GM19099 (cell line): ENCODE data around the gene MYL10.

Experiments
- POLR2A ChIP-seq: IDR thresholded peaks from 3 replicates; pipeline ENCODE4 v1.6.1; 2011; ENCODE audit warnings: low read depth; ENCODE audit not compliant: insufficient read length; ENCODE audit errors: extremely low read depth

Gene MYL10

GRCh38 chr7:101628522-101628921 lies 574 bp downstream of the MYL10 start:
- no peak for TF ChIP-seq POLR2A

- no peak for TF ChIP-seq POLR2A
Observed at GRCh38 chr7:101626758-101627157, 2.3 kb downstream of the MYL10 start.

GRCh38 chr7:101626069-101626671 lies 2.9 kb downstream of the MYL10 start:
- TF ChIP-seq POLR2A, result no peak

GRCh38 chr7:101625031-101625791 lies 3.9 kb downstream of the MYL10 start:
- TF ChIP-seq POLR2A, result no peak

- no peak for TF ChIP-seq POLR2A
Observed at GRCh38 chr7:101624246-101625001, 4.7 kb downstream of the MYL10 start.

DNA sequence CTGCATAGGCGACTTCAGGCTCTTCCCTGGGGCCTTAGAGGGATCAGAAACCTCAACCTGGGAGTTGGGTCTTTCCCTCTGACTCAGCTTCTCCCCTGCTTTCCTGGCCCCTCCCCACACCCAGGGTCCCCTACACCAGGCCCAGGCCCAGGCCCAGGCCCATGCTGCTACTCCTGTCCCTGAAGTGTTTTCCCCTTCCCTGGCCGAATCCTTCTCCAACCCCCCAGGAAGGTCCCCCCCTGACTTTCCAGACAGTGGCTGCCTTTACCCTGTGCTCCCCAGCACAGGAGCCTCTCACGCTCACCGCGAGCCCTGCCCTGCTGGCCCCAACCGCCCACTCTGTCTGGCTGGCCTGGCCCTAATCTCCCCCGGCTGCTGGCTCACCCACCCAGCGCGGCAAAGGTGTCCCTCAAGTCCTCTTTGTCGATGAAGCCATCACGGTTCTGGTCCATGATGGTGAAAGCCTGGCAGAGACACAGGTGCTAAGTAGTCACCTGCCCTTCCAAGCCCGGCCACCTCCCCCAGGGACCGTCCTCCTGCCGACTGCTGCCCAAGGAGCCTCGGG lies 6.4 kb downstream of the MYL10 start:
- no peak for TF ChIP-seq POLR2A

GRCh38 chr7:101620991-101621390 lies 8.1 kb downstream of the MYL10 start:
- no peak for TF ChIP-seq POLR2A

DNA sequence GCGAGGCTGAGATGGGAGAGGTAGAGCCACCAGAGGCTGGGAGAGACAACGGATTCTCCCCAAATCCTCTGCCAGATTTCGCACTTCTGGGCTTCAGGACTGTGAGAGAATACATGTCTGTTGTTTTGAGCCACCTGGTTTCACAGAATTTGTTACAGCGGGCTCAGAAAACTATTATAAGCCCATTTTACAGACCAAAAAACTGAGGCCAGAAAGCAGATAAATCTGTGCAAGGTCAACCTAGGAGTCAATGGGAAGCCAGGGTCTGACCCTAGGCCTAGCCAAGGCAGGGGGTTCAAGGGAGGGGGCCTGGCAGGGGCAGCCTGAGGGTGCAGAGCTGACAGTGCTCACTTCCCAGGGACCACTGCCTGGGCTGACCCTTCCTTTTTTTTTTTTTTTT lies 8.7 kb downstream of the MYL10 start:
- TF ChIP-seq POLR2A, result no peak

- TF ChIP-seq POLR2A, result no peak
Observed at GRCh38 chr7:101618916-101619315, 10.2 kb downstream of the MYL10 start.

- no peak for TF ChIP-seq POLR2A
Observed at GRCh38 chr7:101618207-101618839, 10.8 kb downstream of the MYL10 start.

DNA sequence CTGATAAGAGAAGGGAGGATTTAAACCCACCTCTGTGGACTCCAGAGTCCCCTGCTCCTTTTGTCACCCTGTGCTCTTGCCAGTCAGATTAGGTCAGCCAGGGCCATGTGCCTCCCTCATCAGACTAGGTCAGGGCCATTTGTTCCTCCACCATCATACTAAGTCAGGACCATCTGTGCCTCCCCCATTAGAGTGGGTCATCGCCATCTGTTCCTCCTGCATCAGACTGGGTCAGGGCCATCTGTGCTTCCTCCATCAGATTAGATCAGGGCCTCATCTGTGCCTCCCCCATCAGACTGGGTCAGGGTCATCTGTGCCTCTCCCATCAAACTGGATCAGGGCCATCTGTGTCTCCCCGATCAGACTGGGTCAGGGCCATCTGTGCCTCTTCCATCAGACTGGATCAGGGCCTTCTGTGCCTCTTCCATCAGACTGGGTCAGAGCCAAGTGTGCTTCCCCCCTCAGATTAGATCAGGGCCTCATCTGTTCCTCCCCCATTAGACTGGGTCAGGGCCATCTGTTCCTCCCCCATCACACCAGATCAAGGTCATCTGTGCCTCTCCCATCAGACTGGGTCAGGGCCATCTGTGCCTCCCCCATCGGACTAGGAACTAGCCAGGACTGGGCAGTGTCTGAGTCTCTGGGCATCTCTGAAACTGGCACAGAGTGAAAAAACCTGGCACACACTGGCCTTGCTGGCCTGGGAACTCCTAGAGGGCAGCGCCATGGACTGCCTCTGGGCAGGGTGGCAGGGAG lies 11.5 kb downstream of the MYL10 start:
- TF ChIP-seq POLR2A, result no peak

DNA sequence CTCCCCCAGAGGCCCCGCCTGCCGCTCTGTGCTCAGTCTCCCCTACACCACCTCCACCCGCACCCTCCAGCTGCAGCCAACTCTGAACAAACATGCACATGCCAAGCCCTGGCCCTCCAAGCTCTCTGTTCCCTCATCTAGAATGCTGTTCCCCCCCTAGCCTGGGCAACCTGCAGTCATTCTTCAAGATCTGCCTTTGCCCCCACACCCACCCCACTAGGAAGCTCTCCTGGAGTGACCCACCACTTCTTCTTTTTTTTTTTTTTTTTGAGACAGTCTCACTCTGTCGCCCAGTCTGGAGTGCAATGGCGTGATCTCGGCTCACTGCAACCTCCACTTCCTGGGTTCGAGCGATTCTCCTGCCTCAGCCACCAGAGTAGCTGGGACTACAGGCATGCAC lies 13.7 kb downstream of the MYL10 start:
- no peak for TF ChIP-seq POLR2A

DNA sequence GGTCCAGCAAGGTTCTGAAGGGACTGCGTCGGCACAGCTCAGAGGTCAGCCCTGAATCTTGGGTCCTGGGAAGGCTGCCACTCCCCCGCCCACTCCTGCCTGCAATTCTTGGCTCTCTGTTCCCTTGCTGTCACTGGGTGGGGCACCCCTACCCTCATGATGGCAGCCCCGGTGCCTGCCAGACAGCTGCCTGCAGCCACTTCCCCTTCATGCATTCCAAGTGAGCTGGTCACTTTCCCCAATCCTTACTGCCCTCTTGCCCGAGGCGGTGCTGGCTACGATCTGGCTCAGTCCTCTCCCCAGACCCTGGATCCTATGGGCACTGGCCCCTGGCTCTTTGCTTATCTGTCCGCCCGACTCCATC lies 14.2 kb downstream of the MYL10 start:
- no peak for TF ChIP-seq POLR2A
